GF-D8 (cell line): ENCODE results near the gene ACIN1.
"Not testable (repeated sequence)": the region's sequence is repeated elsewhere in the genome, so short reads cannot be mapped to it uniquely, and the experiment has no call there.

Experiments
- DNase-seq: peaks from one replicate; lab custom pipeline; 2025; lab: John Stamatoyannopoulos, UW

The ACIN1 gene

GRCh38 chr14:23122086-23122485, 27.1 kb upstream of the ACIN1 start:
- DNase-seq: no peak

- no peak for DNase-seq
Measured at GRCh38 chr14:23121361-23121771, 26.4 kb upstream of the ACIN1 start.

GRCh38 chr14:23120541-23121251, 25.8 kb upstream of the ACIN1 start:
- peak; percentile 64 for DNase-seq

- DNase-seq: peak; percentile 94
Measured at GRCh38 chr14:23119363-23120327, 24.7 kb upstream of the ACIN1 start.

GRCh38 chr14:23118506-23119362, 23.8 kb upstream of the ACIN1 start, which contains the start of gene CEBPE:
TSS of gene CEBPE (minus strand) at chr14:23119255. CDS start at chr14:23119091, 164 bp downstream.
- DNase-seq: peak; percentile 89

- DNase-seq: no peak
Measured at GRCh38 chr14:23117371-23118020, 22.6 kb upstream of the ACIN1 start.

- DNase-seq: no peak
Measured at GRCh38 chr14:23115918-23116317, 21.0 kb upstream of the ACIN1 start.

DNA sequence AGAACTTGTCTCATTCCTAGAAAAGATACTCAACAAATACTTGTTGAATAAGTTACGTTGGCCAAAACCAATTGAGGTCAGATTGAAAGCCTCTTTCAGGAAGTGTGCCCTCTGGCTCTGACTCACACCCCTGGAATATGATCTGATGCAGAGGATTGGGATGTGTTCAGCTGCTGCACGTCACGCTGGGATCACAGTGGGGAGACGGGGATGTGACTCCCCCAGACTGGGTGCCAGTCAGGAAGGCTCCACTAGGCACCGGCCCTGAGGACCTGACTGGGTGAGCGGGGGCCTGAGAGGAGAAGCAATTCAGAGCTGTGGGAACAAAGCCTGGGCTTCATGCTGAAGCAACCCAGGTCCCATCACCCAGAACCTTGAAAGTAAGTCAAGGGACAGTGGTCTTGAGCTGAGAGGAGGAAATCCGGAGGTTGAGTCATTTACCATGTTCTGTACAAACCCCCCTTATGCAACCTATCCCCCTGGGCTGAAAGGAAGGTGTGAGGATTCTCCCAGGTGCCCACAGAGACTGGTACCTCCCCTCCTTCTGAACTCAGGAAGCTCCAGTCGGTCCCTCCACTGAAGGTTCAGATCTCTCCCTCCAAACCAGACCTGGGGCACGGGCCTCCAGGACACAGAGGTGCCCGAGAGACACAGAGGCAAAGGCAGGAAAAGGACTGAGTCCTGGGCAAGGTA, 20.2 kb upstream of the ACIN1 start:
- peak; percentile 85 for DNase-seq

- DNase-seq: no peak
Measured at GRCh38 chr14:23114669-23115038, 19.7 kb upstream of the ACIN1 start.

DNA sequence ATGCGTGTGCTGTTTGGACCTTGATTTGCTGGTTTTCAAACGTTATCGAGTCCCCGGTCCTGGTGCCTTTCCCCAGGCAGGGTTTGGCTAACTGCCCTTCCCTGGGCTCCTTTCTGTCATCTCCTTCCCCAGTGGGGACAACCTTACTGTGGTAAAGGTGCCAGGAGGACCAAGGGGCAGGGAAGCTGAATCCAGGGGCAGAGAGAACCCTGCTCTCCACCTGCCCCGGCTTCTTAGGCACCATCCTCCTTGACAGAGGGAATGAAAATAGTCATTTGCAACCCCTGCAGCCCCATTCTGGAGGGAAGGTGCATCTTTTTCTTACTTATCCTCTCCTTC, 19.2 kb upstream of the ACIN1 start:
- no peak for DNase-seq

DNA sequence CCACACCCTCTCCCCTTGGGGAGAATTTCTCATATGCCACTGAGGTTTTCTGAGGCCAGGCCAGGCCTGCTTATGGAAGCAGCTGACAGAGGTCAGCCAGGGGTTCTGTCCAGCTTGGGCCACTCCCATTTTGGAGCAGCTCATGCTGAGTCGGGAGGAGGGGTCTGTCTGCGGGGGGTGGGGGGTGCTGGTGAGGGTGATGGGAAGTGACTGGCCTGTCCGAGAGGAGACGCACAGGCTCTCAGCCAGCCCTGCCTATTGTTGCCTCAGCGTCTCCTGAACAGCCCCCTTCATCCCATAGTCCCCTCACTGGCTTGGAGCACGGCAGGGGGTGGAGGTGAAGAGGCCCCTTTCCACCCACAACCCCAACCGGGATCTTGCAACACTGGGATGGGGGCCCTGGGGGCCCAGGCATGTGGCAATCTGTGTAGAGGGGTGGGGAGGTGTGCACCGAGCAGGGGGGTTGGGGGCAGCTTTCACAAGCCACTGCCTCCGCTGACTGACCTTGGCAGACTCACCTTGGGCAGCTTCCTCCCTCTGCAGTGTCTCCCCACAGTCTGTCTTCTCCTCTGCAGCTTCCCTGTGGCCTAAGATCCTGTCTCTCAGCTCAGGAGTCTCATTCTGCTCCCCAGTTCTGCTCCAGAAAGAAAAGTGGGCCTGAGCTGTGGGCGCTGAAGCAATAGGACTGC, 18.6 kb upstream of the ACIN1 start:
- DNase-seq: peak; percentile 96

GRCh38 chr14:23112359-23113178, 17.6 kb upstream of the ACIN1 start:
- DNase-seq: peak; percentile 98

- DNase-seq: peak; percentile 89
Measured at GRCh38 chr14:23110579-23111365, 15.8 kb upstream of the ACIN1 start.

GRCh38 chr14:23109769-23110168, 14.8 kb upstream of the ACIN1 start:
- DNase-seq: no peak

GRCh38 chr14:23108169-23108568, 13.2 kb upstream of the ACIN1 start:
- not testable (repeated sequence) for DNase-seq

- not testable (repeated sequence) for DNase-seq
Measured at GRCh38 chr14:23107620-23108019, 12.7 kb upstream of the ACIN1 start.

DNA sequence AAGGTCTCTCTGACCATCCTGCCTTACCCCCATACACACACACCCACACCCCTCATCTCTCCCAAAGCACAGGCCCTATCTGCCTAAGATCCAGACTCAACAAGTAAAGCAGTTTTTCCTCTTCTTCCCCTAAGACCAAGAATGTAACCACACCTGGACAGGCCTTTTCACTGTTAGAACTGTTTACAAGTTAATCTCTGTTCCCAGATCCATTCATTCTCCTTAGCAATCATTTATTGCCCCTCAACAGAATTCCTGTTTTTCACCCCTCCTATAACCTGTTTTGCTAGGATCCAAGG, 11.8 kb upstream of the ACIN1 start:
- no peak for DNase-seq

- DNase-seq: no peak
Measured at GRCh38 chr14:23105348-23105824, 10.4 kb upstream of the ACIN1 start.
